Pericardium fibroblast (primary cell): ENCODE data around the gene FHIP1A. TPM values are rescaled to one million over a fixed set of nuclear protein-coding genes. Genes with fewer than 3 reads are reported as not detected.

Experiments used
- total RNA-seq: library from RNA; depleted of rRNA; stranded (reverse); fragments of >200 nt; gene quantifications from 2 replicates; pipeline ENCODE4 v1.2.3, GENCODE V29; 2015

FHIP1A gene
- under 0.01 and 0.12 TPM in 2 replicates for total RNA-seq

DNA sequence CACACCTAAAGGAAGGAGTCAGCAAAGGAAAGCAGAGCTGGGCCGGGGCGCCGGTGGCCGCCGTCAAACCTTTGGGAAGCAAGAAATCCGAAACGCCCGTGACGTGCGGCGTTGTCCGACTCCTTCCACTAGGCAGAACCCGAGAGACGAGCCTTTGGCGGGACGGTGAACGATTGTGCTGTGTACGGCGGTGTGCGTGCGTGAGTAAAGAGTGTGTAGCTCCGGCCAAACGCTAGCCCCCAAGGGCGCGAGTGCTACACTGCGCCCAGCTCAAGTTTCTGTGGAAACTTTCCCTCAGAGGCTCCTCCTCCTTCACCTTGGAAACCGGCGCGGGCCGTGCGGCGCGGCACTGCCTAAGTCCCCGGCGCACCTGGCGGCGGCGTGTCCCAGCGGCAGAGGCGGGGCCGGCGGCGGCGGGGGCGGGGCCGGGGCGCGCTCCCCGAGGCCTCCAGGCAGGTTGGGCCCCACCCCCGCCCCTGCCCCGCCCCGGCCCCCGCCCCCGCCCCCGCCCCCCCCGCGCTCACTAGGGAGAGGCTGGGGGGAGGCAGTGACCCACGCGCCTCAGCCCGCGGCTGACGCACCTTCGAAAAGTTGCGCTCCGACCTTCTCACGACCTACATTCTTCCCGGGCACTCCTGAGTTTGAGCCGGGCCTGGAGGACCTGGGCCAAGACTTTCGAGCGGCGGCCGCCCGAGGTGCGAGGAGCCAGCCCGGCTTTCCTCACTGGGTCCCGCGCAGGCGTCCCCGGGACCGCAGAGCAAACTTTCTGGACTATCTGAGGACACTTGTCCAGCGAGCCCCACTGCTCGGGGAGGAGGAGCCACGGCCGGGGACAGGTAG, at the start of gene FHIP1A:
TSS of gene FHIP1A (plus strand) at position 547 of the 840 bp plus-strand sequence. CDS start 157,084 bp downstream, outside the sequence.

Other genes with a start within 250 kb of the FHIP1A start
- gene PRSS48, start 132.0 kb upstream of the FHIP1A start, total RNA-seq: not detected in 2 replicates
- gene SH3D19, start 83.6 kb upstream of the FHIP1A start, total RNA-seq: 132 and 230 TPM in 2 replicates